NOMO-1 treated with DMSO at 0.1 percent for 48 hours (cell line): Measurements from ENCODE around the gene PDYN.

Experiments
- DNase-seq: peaks from one replicate; lab custom pipeline; 2025; ENCODE audit not compliant: unreplicated experiment; lab: John Stamatoyannopoulos, UW

The PDYN gene

DNA sequence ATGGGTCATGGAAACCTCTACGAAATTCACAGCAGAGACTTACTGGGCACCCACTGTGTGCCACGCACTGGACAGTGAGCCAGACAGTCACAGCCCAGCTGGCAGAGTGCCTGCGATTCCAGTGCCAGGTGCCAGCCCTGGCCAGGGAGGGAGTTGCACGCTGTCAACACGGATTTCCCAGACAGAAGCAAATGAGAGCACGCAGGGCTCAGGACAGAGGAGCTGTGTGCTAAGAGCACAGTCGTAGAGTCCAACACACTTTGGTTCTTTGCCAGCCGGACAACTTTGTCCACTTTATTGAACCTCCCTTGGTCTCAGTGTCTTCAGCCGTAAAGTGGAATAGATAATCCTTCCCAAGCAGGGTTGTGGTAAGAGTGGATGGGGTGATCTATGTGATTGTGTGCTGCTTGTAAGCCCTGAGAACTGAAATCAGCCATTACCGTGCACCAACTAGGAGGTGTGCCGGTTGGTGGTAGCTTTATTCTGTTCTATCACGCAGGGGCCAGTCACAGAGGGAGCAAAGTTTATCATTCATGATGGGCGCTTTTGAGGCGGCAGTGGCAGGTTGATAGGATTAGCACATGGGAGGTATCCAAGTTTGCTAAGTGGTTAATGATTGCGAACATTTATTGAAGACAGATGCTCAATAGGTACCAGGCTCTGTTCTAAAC is 58.0 kb downstream of the PDYN start:
- DNase-seq, result no peak

DNA sequence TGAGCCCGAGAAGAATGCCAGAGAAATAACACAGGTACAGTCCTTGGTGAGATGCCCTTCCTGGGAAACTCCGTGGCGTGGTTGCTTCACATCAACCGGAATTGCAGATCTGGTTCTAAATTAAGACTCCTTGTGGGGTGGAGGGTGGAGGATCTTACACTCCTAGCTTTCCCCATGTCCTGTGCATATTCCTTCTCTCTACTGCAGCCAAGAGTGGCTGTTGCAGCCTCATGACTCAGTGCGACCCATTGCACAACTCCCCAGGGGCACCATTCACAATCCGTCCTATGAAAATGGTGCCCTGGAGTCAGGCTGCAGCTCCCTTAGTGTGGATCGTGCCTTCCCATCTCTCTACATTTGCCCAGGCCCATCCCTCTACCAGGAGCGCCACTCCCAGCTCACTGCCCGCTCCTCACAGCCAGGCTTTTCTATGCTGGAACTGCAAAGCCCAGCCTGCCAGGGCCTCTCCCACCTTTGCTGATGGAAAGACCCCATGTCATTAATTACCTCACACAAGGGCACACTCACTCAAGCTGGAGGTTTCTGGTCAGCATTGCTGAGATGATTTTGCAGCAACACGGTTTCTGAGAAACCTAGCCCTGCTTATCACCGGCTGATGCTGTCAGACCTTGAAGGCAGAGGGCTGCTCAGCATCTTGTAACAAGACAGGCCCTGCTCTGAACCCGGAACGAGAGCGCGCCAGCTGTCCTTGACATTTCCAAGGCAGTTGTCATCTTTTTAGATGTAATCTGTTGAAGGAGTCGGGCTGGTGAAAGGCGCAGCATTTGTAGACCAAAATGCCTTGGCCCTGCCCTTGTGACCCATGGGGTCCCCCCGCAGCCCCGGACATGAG is 58.9 kb downstream of the PDYN start:
- DNase-seq, result peak; percentile 50

DNA sequence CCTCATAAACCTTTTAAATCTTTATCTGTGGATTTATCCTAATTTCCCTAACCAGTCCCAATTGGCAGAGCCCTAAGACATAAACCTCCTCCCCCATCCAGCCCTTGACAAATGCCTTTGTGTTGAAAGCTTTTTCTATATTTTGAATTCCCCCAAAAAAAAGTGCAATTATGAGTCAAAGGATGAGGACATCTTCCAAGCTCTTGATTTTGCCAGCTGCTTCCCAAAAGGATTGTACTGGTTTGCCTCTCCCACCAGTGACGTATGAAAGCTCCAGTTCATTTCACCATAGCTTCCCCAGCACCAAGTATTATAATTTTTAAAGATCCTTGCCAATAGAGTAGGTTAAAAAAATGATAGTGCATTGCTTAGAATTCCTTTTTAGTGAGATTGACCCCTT is 59.7 kb downstream of the PDYN start:
- DNase-seq, result no peak

DNA sequence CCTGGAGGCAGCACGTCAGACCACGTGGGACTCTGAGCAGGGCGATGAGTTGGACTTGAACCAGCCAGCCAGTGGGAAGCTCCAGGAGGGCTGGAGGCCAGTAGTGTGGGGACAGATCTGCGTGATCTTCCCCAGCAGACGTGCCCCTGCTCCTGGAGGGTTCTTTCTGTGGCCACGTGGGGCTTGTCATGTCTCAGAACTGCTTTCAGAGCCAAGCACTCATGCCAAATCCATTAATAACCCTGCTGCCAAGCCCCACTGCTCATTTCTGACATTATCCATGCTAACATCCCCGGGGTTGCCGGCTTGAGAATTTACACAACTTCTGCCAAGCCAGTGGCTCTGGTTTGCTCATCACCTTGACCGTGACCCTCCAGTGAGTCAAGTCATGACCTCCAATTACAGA is 60.4 kb downstream of the PDYN start:
- no peak for DNase-seq

DNA sequence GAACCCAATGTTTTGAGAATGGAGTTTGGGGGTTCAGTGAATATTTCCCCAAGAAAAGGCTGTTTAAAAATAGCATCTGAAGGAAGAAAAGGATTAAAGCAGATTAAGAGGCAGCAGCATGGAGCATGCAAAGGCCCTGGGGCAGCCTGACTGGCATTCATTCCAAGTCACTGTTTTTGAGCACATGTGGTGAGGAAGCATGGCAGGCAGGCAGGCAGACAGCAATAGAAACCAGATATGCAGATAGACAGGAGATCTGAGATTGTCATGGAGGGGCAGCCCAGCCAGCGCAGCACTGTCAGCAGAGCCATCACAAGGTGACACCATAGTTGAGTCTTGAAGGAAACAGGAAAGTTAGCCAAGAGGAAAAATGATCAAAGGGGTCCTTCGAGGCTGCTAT is 60.9 kb downstream of the PDYN start:
- no peak for DNase-seq

DNA sequence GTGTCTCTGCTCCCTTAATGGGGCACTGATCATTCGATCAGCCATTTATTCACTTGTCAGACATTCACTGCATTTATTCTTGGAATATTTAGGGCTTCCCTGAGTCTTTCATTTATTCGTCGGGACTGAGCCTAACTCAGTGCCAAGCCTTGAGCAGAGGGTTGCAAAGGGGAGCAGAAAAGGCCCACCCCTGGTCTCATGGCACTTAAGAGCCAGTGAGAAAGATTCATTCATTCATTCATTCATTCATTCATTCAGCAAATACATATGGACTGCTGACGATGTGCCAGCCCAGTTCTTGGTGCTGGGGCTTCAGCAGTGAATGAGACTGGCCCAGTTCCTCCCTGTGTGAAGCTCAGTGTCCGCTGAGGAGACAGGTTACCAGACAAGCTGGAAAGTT is 62.0 kb downstream of the PDYN start:
- DNase-seq, result no peak

DNA sequence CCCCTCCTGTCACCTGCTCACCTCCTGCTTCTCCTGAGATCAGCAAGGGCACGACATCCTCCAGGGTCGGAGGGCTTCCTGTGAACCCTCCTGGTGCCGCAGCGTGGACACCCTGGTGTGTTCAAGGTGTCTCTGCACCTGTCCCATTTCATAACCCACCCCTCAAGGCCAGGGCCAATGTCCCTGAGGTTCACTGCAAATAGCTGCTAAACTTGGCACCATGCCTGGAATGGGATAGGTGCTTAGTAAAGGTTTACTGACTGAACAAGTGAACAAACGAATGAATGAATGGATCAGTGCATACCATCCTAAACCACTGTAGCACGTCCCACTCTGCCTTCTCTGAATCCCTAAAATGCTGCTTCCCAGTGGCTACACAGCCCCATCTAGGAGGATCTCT is 63.7 kb downstream of the PDYN start:
- DNase-seq, result no peak

DNA sequence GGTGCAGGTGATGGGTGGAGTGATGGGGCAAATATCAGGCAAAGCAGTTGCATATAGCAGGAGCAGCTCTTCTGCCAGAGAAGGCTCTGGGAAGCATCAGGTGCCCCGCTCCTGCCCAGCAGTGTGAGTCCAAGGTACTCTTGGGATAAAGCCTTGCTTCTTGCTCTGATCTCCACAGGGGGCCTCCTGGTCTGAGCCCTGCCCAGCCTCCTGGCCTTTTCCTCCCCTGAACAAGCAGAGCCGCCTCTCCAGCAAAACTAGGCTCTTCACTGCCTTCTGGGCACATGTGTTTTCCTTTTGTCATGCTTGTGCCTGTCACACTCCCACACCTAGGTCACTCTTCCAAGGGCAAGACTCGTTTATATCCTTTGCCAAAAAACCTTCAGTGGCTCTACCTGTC is 64.4 kb downstream of the PDYN start:
- no peak for DNase-seq

DNA sequence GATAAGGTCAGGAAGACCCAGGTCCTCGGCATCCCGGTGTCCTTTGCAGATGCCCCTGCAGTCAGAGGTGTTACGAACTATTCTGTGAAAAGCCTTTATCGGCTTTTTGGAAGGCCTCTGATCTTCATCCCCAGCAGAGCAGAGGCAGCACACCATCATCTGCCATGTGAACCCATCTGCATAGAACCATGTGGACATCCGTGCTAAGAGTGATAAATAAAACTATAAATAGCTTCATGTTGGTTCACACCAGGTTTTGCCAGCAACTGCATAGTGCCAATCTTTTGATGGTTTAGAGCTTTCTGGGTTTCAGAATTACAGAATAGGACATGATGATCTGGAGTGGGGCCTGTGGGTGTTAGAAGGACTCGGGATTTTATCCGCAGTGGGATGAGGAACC is 65.1 kb downstream of the PDYN start:
- no peak for DNase-seq
